ENCODE measurements around the gene BNC2. TPM values are rescaled to one million over a fixed set of nuclear protein-coding genes. Genes with fewer than 3 reads are reported as not detected.
A peak's percentile ranks its signal among the peaks of the same experiment; 100 is the strongest.
"Not testable (repeated sequence)": the region's sequence is repeated elsewhere in the genome, so short reads cannot be mapped to it uniquely, and the experiment has no call there.

Gene BNC2
- total RNA-seq: not detected

GRCh38 chr9:16870596-16871335 lies at the start of gene BNC2:
TSS of gene BNC2 (minus strand) at chr9:16870670. CDS start at chr9:16870648, 22 bp downstream.
- Mint-ChIP-seq H3K27me3 (peaks cover 40% of the 10 kb centered on the region), H3K4me3 (no peak within 1 kb of the TSS), H3K27ac (no peak within 1 kb of the TSS), H3K4me1 (peaks cover 8% of the 10 kb centered on the region), H3K36me3 (ENCODE audit: low read depth) (no peaks in the 10 kb centered on the region), H3K9me3 (ENCODE audit: low read depth) (no peaks in the 10 kb centered on the region)
- ChIA-PET CTCF (interaction anchor here (0.7 kb wide), 1 partner anchor 1319 kb away, joined by 4 read pairs; no protein-coding TSS in a partner anchor), POLR2A (no interaction called here)
- ATAC-seq (no peak), DNase-seq (peak; percentile 11)
- intact Hi-C loops (cut with DNase I, micrococcal nuclease): no loop called here

- no peak overlapping the region for H3K27ac Mint-ChIP-seq
- H3K36me3 Mint-ChIP-seq (ENCODE audit: low read depth): no peaks in the 10 kb centered on the region
- no peak overlapping the region for H3K4me3 Mint-ChIP-seq
- intact Hi-C loops (cut with DNase I, micrococcal nuclease): no loop called here
- no peaks in the 10 kb centered on the region for H3K4me1 Mint-ChIP-seq
- ChIA-PET CTCF (no interaction called here), POLR2A (no interaction called here)
- peaks cover 7% of the 10 kb centered on the region for H3K9me3 Mint-ChIP-seq (ENCODE audit: low read depth)
- ATAC-seq (no peak), DNase-seq (no peak)
- no peaks in the 10 kb centered on the region for H3K27me3 Mint-ChIP-seq
Observed at GRCh38 chr9:16918920-16919319, 48.5 kb upstream of the BNC2 start.

- ChIA-PET POLR2A (no interaction called here), CTCF (no interaction called here)
- peaks cover 7% of the 10 kb centered on the region for H3K9me3 Mint-ChIP-seq (ENCODE audit: low read depth)
- intact Hi-C loops (cut with DNase I, micrococcal nuclease): no loop called here
- ATAC-seq (no peak), DNase-seq (no peak)
- H3K4me3 Mint-ChIP-seq: no peak overlapping the region
- H3K27me3 Mint-ChIP-seq: no peaks in the 10 kb centered on the region
- H3K27ac Mint-ChIP-seq: no peak overlapping the region
- no peaks in the 10 kb centered on the region for H3K4me1 Mint-ChIP-seq
- no peaks in the 10 kb centered on the region for H3K36me3 Mint-ChIP-seq (ENCODE audit: low read depth)
Observed at GRCh38 chr9:16915126-16915831, 44.8 kb upstream of the BNC2 start.

GRCh38 chr9:16912197-16912596 lies 41.7 kb upstream of the BNC2 start:
- no peak for DNase-seq
- Mint-ChIP-seq H3K4me1 (no peaks in the 10 kb centered on the region), H3K36me3 (ENCODE audit: low read depth) (no peaks in the 10 kb centered on the region), H3K27me3 (no peaks in the 10 kb centered on the region), H3K27ac (no peak overlapping the region), H3K9me3 (ENCODE audit: low read depth) (peaks cover 2% of the 10 kb centered on the region), H3K4me3 (no peak overlapping the region)
- ATAC-seq: no peak
- POLR2A ChIA-PET: no interaction called here
- intact Hi-C loops (cut with DNase I, micrococcal nuclease): no loop called here
- CTCF ChIA-PET: no interaction called here

- H3K9me3 Mint-ChIP-seq (ENCODE audit: low read depth); DNase-seq; H3K36me3 Mint-ChIP-seq (ENCODE audit: low read depth); H3K4me1 Mint-ChIP-seq; ATAC-seq; POLR2A ChIA-PET; H3K4me3 Mint-ChIP-seq; H3K27me3 Mint-ChIP-seq; H3K27ac Mint-ChIP-seq; CTCF ChIA-PET: not testable (repeated sequence)
- intact Hi-C loops (cut with DNase I, micrococcal nuclease): loop anchor here in 1 of 2 experiments (2.0 to 10.0 kb wide), 2 partner anchors 27 to 593 kb away; no protein-coding TSS in a partner anchor
Observed at GRCh38 chr9:16908206-16908605, 37.7 kb upstream of the BNC2 start.

GRCh38 chr9:16904655-16905054 lies 34.2 kb upstream of the BNC2 start:
- H3K4me1 Mint-ChIP-seq: no peaks in the 10 kb centered on the region
- no peak overlapping the region for H3K27ac Mint-ChIP-seq
- H3K9me3 Mint-ChIP-seq (ENCODE audit: low read depth): no peaks in the 10 kb centered on the region
- intact Hi-C loops (cut with DNase I, micrococcal nuclease): loop anchor here in 1 of 2 experiments (10.0 kb wide), 1 partner anchor 590 kb away; no protein-coding TSS in a partner anchor
- POLR2A ChIA-PET: no interaction called here
- no peak for DNase-seq
- H3K27me3 Mint-ChIP-seq: no peaks in the 10 kb centered on the region
- CTCF ChIA-PET: no interaction called here
- no peak overlapping the region for H3K4me3 Mint-ChIP-seq
- ATAC-seq: no peak
- H3K36me3 Mint-ChIP-seq (ENCODE audit: low read depth): no peaks in the 10 kb centered on the region

- ATAC-seq: no peak
- POLR2A ChIA-PET: no interaction called here
- H3K27ac Mint-ChIP-seq: no peak overlapping the region
- no peak for DNase-seq
- no peaks in the 10 kb centered on the region for H3K27me3 Mint-ChIP-seq
- intact Hi-C loops (cut with DNase I, micrococcal nuclease): loop anchor here in 1 of 2 experiments (10.0 kb wide), 1 partner anchor 587 kb away; no protein-coding TSS in a partner anchor
- H3K4me1 Mint-ChIP-seq: no peaks in the 10 kb centered on the region
- CTCF ChIA-PET: no interaction called here
- no peaks in the 10 kb centered on the region for H3K36me3 Mint-ChIP-seq (ENCODE audit: low read depth)
- no peak overlapping the region for H3K4me3 Mint-ChIP-seq
- peaks cover 4% of the 10 kb centered on the region for H3K9me3 Mint-ChIP-seq (ENCODE audit: low read depth)
Observed at GRCh38 chr9:16901590-16901989, 31.1 kb upstream of the BNC2 start.

GRCh38 chr9:16899606-16900005 lies 29.1 kb upstream of the BNC2 start:
- intact Hi-C loops (cut with DNase I, micrococcal nuclease): loop anchor here in 1 of 2 experiments (10.0 kb wide), 1 partner anchor 585 kb away; no protein-coding TSS in a partner anchor
- no peak overlapping the region for H3K27ac Mint-ChIP-seq
- H3K9me3 Mint-ChIP-seq (ENCODE audit: low read depth): peaks cover 6% of the 10 kb centered on the region
- ATAC-seq (no peak), DNase-seq (no peak)
- H3K4me3 Mint-ChIP-seq: no peak overlapping the region
- no peaks in the 10 kb centered on the region for H3K4me1 Mint-ChIP-seq
- no peaks in the 10 kb centered on the region for H3K27me3 Mint-ChIP-seq
- ChIA-PET POLR2A (interaction anchor here (0.7 kb wide), 1 partner anchor 115 kb away, joined by 3 read pairs; no protein-coding TSS in a partner anchor), CTCF (no interaction called here)
- H3K36me3 Mint-ChIP-seq (ENCODE audit: low read depth): no peaks in the 10 kb centered on the region

GRCh38 chr9:16898464-16898863 lies 28.0 kb upstream of the BNC2 start:
- peaks cover 7% of the 10 kb centered on the region for H3K9me3 Mint-ChIP-seq (ENCODE audit: low read depth)
- H3K36me3 Mint-ChIP-seq (ENCODE audit: low read depth): no peaks in the 10 kb centered on the region
- H3K4me1 Mint-ChIP-seq: no peaks in the 10 kb centered on the region
- H3K27ac Mint-ChIP-seq: no peak overlapping the region
- POLR2A ChIA-PET: no interaction called here
- no peaks in the 10 kb centered on the region for H3K27me3 Mint-ChIP-seq
- ATAC-seq: no peak
- no peak for DNase-seq
- CTCF ChIA-PET: no interaction called here
- H3K4me3 Mint-ChIP-seq: no peak overlapping the region
- intact Hi-C loops (cut with DNase I, micrococcal nuclease): no loop called here

GRCh38 chr9:16888594-16888993 lies 18.1 kb upstream of the BNC2 start:
- no peak overlapping the region for H3K27ac Mint-ChIP-seq
- POLR2A ChIA-PET: no interaction called here
- H3K4me1 Mint-ChIP-seq: no peaks in the 10 kb centered on the region
- no peaks in the 10 kb centered on the region for H3K36me3 Mint-ChIP-seq (ENCODE audit: low read depth)
- intact Hi-C loops (cut with DNase I, micrococcal nuclease): no loop called here
- no peaks in the 10 kb centered on the region for H3K27me3 Mint-ChIP-seq
- H3K4me3 Mint-ChIP-seq: no peak overlapping the region
- CTCF ChIA-PET: no interaction called here
- peaks cover 6% of the 10 kb centered on the region for H3K9me3 Mint-ChIP-seq (ENCODE audit: low read depth)
- ATAC-seq (no peak), DNase-seq (no peak)

GRCh38 chr9:16885931-16886330 lies 15.5 kb upstream of the BNC2 start:
- ChIA-PET POLR2A (no interaction called here), CTCF (interaction anchor here (0.6 kb wide), 1 partner anchor 246 kb away, joined by 4 read pairs; no protein-coding TSS in a partner anchor)
- ATAC-seq (no peak), DNase-seq (no peak)
- H3K4me1 Mint-ChIP-seq: no peaks in the 10 kb centered on the region
- H3K36me3 Mint-ChIP-seq (ENCODE audit: low read depth): no peaks in the 10 kb centered on the region
- intact Hi-C loops (cut with DNase I, micrococcal nuclease): no loop called here
- no peak overlapping the region for H3K4me3 Mint-ChIP-seq
- H3K27me3 Mint-ChIP-seq: no peaks in the 10 kb centered on the region
- no peak overlapping the region for H3K27ac Mint-ChIP-seq
- H3K9me3 Mint-ChIP-seq (ENCODE audit: low read depth): peaks cover 7% of the 10 kb centered on the region

- POLR2A ChIA-PET: no interaction called here
- intact Hi-C loops (cut with DNase I, micrococcal nuclease): no loop called here
- ATAC-seq (no peak), DNase-seq (no peak)
- Mint-ChIP-seq H3K4me3 (no peak overlapping the region), H3K27me3 (no peaks in the 10 kb centered on the region), H3K4me1 (no peaks in the 10 kb centered on the region), H3K36me3 (ENCODE audit: low read depth) (no peaks in the 10 kb centered on the region), H3K9me3 (ENCODE audit: low read depth) (peaks cover 10% of the 10 kb centered on the region), H3K27ac (no peak overlapping the region)
- CTCF ChIA-PET: interaction anchor here (0.6 kb wide), 1 partner anchor 163 kb away, joined by 3 read pairs; no protein-coding TSS in a partner anchor
Observed at GRCh38 chr9:16884952-16885513, 14.6 kb upstream of the BNC2 start.
